GM18502 (cell line): ENCODE results near the gene SPTBN2.
"Not testable (repeated sequence)": the region's sequence is repeated elsewhere in the genome, so short reads cannot be mapped to it uniquely, and the experiment has no call there.

Experiments
- ATAC-seq: cut with Tn5 transposase; IDR thresholded peaks from one replicate; pipeline ENCODE4 v1.9.1; 2021; ENCODE audit warnings: mild to moderate bottlenecking; ENCODE audit not compliant: unreplicated experiment, poor library complexity

Gene SPTBN2

DNA sequence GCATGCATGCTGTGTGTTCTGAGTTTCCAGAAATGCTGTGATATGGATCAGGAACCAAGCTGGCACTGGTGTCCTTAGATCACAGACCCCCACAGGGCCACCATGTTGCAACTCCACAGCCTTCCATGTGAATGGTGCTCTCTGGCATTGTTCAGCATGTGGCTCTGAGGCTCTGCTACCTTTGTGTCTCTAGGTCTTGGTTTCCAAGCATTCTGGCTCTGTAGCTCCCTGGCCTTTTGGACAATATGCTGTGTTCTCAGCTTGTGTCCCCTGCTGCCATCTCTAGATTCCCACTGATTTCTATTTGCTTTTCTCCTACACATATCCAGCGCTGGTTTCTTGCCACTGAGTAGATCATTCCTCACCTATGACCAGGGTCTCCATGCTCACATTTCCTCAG, 3.9 kb downstream of the SPTBN2 start:
- ATAC-seq: no peak

DNA sequence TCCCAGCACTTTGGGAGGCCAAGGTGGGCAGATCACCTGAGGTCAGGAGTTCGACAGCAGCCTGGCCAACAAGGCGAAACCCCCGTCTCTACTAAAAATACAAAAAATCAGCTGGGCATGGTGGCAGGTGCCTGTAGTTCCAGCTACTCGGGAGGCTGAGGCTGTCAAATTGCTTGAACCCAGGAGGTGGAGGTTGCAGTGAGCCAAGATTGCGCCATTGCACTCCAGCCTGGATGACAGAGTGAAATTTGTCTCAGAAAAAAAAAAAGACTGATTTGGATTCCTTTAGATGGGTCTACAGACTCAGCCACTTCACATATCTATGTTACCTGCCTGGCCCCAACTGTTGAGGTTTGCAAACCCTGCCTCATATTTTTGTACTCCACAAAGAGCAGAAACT, 4.8 kb downstream of the SPTBN2 start:
- not testable (repeated sequence) for ATAC-seq

DNA sequence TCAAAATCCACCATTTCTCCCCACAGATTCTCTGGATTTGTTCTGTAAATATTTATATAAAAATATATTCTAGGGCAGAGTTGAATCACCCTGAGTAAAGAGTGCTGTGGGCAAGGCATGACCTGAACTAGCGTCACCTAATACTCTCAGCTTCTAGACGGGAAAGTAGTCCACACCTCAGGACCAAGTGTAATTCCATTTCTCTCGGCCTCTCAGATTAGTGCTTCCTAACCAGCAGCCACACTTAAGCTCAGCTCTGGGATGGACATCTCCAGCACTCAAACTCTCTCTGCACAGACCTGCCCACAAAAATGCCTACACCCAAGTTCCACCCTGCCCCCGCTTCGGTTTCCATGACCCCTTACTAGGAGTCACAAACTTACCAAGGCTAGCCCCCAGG, 5.3 kb downstream of the SPTBN2 start:
- no peak for ATAC-seq

DNA sequence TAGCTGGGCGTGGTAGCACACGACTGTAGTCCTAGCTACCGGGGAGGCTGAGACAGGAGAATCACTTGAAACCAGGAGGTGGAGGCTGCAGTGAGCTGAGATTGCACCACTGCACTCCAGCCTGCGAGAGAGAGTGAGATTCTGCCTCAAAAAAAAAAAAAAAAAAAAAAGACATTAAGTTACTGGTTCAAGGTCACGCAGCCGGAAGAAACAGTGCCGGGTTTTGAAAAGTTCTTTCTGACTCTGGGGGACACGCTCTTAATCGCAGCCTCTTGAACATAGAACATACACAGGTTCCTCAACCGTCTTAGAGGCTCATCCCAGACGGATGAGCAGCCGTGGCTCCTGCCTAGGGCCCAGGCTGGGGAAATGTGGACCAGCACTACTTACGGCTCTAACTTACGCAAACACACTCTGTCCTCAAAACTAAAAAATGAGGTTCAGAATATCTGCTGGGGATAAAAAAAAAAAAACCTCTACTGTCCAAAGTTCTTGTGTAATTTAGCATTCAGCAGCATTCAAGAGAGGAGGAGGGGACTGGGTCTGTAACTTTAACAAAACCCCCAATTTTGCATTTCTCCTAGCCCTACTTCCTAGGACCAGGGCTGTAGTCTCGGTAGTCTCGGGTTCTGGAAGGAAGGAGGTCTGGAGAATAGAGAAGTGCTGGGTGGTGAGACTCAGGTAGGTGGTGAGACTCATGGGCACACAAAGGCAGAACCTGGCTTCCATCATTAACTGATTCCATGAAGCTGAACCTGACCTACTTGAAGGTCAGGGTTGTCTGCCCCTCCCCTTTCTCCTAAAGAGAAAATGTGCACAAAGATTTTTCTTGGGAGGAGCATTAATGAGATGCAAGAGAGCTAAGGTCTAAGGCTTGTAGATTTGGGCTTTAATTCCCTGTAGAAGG, 6.0 kb downstream of the SPTBN2 start:
- no peak for ATAC-seq

DNA sequence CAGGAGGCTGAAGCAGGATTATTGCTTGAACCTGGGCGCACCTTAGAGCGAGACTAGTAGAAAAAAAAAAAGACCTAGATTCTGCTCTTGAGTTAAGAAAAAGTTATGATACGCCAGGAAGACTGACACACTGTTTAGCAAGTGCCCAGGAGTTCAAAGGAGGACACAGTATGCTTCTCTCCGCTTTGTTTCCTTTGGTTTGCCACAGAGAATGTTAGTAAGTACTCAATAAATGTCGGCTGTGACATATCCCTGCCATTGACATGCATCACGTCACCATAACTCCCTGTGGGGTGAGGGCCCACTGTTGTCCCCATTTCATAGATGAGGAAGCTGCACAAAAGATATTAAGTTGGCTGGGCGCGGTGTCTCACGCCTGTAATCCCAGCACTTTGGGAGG, 7.1 kb downstream of the SPTBN2 start:
- ATAC-seq: no peak

DNA sequence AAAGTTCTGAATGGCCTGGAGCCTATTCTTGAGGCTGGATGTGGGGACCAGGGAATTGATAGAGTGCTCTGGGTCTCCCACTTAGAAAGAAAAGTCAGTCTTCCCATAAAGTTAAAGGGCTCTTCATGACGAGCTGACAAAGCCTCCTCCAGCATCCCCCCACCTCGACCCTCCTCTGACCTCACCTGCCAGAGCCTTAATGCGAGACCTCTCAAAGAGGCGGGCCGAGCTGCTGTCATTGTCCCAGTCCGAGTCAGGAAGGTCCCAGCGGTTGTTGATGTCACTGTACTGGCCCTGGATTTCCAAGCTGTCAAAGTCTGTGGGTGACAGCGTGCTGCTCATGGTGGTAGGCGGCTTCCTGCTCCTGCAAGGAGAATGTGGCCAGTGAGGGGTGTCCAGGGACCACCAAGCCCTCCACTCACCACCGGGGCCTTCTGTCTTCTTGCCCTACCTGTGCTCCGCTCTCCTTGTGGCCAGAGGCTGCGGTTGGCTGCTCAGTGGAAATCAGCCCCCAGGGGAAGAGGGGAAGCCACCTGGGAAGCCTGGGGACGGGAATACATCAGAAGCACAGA, 8.0 kb downstream of the SPTBN2 start:
- no peak for ATAC-seq

DNA sequence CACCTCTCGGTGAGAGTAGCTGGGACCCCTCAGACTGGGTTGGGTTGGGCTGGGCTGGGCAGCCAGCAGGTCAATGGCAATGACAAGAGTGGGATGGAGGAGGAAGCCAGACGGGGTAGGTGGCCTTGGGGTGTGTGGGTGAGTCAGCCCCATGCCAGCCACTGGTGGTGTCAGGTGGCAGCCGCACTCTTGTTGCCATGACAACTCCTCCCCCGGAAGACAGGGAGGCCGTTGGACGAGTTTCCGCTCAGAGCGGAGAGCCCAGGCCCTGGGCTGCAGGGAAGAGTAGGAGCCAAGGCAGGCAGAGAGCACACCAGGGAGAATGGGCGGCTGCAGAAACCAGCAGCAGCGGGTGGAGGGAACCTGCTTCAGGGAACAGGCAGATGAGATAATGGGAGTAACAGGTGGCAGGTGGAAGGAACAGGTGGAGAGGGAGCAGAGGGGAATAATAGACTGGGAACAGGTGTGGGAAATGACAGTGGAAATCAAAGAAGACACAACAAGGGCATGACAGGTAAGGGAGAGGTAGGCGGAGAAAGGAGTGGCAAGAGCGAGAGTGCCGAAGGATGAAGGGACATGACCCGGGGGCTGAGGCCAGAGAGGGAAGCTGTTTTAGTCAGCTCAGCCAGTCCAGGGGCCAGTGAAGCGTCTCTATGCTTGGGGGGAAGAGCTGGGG, 8.7 kb downstream of the SPTBN2 start:
- no peak for ATAC-seq

DNA sequence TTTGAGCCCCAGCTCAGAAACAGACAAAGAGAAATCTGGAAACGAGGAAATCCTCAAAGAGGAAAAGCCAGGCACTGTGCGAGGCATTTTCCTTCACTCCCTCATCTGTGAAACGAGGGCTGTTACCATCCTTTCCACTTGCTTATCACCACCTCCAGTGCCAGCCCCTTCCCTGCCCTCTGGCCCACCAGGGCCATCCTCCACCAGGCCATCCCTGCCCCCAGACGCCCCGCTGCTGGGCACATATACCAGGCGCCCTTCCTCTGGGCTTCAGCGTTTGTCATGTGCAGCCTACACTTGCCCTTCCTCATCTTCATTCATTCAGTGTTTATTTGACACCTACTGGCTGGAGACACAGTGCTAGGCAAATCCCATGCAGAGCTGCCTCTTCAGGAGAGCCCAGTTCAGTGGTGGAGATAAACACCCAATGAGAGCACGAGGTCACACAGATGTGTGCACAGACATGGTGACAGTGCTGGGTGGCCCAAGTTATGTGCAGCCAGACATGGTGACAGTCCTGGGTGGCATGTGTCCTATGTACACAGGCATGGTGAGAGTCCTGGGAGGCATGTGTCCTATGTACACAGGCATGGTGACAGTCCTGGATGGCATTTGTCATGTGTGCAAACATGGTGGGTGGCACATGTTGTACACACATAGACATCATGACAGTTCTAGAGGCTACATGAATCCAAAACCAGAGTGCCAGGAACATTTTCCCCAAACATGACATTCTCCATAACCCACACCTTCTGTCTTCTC, 9.7 kb downstream of the SPTBN2 start:
- ATAC-seq: no peak

DNA sequence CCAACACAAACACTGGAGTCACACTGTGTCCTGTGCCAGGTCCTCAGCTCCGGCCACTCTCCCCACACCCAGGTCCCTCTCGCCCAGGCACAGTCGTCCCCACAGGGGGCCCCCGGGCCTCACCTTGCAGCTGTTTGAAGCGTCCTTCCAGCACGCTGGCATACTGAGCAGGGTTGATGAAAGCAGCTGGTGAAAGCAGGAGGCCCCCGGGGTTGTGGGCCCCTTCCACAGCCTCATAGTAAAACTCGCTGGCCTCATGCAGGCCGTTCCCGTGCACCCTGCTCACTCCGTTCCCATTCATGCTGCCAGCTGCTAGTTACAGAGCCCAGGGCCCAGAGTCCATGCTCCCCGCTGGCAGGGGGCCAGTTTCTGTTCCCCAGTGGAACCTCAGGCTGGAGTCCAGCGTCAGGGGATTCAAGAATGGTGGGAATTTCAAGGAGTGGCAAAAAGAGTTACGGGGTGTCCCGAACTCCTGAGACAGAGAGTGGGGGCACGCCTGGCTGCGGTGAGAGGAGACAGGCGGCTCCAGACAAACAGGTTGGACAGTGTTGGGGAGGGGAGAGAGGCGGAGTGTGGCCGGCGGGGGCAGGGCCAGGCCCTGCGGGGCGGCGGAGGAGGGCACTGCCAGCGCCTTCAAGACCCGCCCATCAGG, 10.6 kb downstream of the SPTBN2 start:
- ATAC-seq: no peak

DNA sequence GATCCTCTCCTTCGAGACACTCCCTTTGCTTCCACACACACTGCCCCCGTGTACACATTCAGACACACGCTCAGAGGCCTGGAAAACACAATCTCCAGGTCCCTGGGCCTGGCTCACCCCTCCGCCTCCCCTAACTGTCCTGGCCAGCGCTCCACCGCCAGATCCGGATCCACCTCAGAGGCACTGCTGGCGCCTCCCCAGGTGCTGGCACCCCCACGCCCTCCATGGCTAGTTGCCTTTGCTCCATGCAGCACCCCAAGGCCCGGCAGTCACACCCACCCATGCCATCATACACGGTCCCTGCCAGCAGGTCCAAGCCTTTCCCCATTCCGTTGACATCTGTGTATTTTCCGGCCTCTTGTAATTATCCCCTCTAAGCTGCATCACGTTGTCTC, 11.1 kb downstream of the SPTBN2 start:
- ATAC-seq: no peak

DNA sequence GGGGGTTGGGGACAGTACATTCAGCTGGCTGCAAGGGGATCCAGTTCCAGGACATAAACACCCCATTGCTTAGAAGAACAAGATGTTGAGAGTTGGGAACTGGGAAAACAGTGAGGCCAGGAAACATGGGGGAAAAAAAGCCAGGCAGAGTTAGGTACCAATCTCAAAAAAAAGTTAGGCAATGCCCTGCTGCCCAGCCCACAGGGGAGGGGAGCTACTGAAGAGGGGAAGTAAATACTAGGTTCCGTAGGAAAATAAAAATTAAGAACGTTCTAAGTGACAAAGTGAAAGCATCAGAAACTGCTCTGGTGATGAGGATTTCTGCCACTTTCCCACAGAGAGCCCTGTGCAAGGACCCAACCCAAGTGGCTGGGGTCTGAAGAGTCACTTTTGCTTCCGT, 12.0 kb downstream of the SPTBN2 start:
- ATAC-seq: no peak

DNA sequence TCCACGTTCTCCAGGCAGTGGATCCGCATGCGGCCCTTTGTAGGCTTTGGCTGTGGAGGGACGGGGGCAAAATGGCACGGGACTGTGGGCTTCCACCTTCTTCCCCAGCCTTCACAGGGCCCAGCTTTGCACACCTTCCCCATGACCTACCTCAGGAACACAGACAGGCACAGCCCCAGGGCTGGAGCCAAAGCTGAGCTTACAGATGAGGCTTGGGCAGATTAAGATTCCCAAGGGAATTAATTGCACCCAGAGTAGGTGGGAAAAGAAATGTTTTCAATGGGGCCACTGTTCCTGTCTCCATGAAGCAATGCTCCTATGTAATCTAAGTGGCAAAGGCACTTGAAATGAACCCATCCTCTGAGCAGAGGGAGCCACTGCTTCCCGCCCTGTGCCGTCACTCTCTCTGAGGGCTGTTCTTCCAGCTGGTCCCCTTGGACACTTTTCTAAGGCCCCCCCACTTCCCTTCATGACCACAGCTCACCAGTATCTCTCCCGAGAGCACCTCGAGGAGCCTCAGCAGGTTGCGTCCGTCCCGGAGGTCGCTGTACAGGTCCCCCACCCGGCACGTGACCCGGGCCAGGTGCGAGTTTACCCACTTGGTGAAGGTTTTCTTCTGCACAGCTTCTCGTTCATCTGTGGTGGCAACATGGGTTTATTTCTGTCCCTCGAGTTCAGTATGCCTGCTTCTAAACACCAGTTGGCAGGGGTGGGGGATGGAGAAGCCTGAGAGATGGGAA, 13.5 kb downstream of the SPTBN2 start:
- no peak for ATAC-seq

DNA sequence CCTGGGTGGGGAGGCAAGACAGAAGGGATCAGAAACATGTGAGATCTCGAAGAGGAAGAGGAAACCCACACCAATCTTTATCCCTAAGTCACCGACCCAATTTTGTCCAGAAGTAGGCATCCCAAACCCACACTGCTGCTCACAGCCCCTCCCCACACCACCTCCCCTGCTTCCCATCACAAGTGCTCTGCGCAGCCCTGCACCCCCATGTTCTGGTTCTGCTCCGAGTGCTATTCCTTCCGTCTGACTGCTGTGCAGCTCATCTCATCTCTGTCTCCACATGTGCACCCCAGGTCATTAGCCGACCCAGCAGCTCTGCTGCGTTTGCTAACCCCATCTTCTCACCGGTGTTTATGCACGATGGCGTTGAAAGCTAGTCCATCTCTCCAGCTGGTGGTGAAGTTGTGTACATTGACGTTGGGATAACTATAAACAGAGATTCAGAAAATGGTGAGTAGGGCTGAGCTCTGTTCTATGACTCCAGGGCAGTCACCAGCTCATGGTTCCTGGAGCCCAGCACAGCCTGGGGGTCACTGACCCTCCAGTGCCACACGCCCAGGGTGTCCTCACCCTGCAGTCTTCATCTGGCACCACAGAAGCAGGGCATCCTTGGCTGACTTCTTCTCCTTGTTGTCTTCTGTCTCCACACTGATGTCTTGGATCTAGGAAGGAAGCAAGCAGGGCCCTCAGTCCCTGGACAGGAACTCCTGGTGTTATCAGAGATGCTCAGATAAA, 15.1 kb downstream of the SPTBN2 start:
- ATAC-seq: no peak

DNA sequence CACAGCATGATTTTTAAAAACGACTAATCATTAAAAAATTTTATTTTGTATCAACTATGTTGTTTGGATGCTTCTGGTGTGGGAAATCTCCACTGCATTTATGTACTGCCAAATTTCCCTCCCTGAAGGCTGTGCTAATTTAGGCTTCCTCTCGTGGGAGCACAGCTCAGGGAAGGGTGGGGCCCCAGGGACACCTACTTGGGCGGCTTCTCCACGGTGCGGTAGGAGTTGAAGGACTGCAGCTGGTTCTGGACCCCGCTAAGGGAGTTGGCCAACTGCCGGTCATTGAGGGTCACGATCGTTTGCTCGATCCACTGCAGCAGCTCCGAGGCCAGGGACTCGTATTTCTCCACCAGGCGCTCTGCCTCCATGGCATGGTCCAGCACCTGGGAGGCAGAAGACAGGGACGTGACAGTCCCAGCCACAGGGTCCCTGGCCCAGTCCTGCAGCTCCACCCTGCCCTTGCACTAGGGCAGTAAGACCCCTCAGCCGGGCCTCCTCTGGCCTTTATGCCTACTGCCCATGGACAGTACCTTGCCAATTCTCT, 18.6 kb downstream of the SPTBN2 start:
- no peak for ATAC-seq

DNA sequence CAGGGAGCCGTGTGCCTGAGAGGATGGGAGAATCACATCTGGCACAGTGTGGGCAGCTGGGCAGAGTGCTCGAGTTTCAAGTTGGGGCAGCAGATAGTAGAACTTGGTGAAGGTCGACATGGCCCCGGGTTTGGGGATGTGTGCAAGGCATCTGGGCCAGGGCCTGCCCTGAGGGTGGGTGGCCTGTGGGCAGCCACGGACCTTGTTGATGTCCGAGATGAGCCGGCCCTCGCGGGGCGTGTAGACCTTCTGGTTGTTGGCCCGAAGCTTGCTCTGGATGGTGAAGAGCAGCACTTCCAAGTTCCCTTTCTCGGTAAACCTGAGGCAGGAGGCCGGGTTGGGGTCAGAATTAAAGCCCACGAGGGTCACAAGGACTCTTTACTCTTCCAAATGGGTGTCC, 20.3 kb downstream of the SPTBN2 start:
- no peak for ATAC-seq

DNA sequence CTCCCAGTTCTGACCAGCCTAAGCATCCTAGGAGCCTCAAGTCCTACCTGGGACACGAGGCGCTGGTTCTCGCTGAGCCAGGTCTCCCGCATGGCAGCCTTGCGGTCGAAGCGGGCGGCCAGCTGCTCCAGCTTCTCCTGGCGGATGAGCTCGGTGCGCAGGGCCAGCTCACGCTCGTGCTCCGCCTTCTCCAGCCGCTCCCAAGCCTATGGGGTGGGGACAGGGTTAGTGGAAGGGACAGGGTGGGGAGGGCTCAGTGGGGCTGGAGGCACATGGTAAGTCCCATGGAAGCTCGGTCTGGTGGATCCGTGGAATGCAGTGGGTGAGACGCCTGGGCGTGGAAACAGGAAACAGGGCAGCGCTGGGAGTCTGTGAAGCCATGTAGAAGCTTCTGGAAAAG, 20.9 kb downstream of the SPTBN2 start:
- ATAC-seq: no peak

DNA sequence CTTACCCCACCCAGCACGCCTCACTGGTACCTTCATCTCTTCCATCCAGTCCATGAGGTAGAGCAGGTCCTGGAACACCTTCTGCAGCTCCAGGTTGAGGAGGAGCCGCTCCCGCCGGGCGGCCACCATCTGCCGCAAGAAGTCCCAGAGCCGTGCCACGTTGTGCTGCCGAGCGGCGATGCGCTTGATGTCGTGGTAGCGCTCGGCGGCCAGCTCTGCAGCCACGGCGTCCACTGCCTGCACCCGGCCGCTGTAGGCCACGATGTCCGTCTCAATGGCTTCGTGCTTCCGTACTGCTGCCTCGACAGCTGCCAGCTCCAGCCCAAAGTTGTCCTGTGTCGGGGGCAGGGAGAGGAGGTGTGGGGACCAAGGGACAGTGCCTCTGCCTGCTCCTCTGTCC, 21.5 kb downstream of the SPTBN2 start:
- ATAC-seq: no peak

DNA sequence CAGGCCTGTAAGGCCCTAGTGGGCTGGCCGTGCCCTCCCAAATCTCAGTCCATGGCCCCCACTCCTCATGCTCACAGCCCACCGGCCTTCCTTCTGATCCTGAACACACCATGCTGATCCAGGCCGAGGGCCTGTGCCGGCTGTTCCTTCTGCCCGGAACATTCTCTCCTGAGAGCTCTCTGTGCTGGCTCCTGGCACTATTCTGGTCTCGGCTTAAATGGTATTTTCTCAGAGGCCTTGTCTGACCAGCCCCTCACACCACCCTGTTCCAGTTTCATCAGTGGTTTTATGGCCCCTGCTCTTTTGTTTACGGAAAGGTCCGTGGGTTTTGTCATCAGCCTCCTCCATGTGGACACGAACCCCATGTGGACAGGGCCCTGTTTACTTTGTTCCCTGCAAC, 22.0 kb downstream of the SPTBN2 start:
- no peak for ATAC-seq
